ENCODE data around the gene CALR. TPM values are rescaled to one million over a fixed set of nuclear protein-coding genes. Genes with fewer than 3 reads are reported as not detected.
"Not testable (repeated sequence)": the region's sequence is repeated elsewhere in the genome, so short reads cannot be mapped to it uniquely, and the experiment has no call there.

CALR gene
- total RNA-seq, 4 donors from 2014 or later, result 262 to 577 (median 513) TPM

- Histone ChIP-seq H3K27ac (peak overlapping the region; percentile 64 to 88 (median 84)), H3K4me1 (peaks cover 21 to 32% (median 22%) of the 10 kb centered on the region in 3 donors), H3K4me3 (peak overlapping the region in 3 of 4 donors; percentile 29 to 54 (median 35)), H3K9me3 (no peaks in the 10 kb centered on the region), H3K27me3 (no peaks in the 10 kb centered on the region), H3K36me3 (no peaks in the 10 kb centered on the region)
- 4 to 26% methylated on average over 9 to 15 of the region's 22 CpGs for WGBS, 2 donors
- intact Hi-C loops (cut with DNase I), result no loop called here
- TF ChIP-seq CTCF (IDR thresholded peaks at IDR 0.05) (no peak), POLR2A (IDR thresholded peaks at IDR 0.05) (no peak)
- no peak for DNase-seq
Measured at GRCh38 chr19:12913011-12913561, 25.3 kb upstream of the CALR start.

GRCh38 chr19:12913851-12914690 lies 24.3 kb upstream of the CALR start:
- 37 to 52% methylated on average over 9 to 11 of the region's 12 CpGs for WGBS, 2 donors

GRCh38 chr19:12915860-12916259 lies 22.5 kb upstream of the CALR start:
- H3K4me3 ChIP-seq; intact Hi-C loops (cut with DNase I); H3K27ac ChIP-seq; H3K27me3 ChIP-seq; DNase-seq; H3K9me3 ChIP-seq; H3K36me3 ChIP-seq: not testable (repeated sequence)
- H3K4me1 ChIP-seq, result peaks cover 21 to 45% (median 26%) of the 10 kb centered on the region in 3 donors
- 81 to 100% methylated on average over 3 to 4 of the region's 4 CpGs for WGBS, 2 donors

More at GRCh38 chr19:12913851-12914690, 24.3 kb upstream of the CALR start:
- TF ChIP-seq POLR2A (IDR thresholded peaks at IDR 0.05) (no peak), CTCF (IDR thresholded peaks at IDR 0.05) (no peak)
- H3K27ac ChIP-seq, result peak overlapping the region; percentile 64 to 88 (median 84)
- H3K36me3 ChIP-seq, result no peaks in the 10 kb centered on the region
- intact Hi-C loops (cut with DNase I), result no loop called here
- no peak overlapping the region for H3K4me3 ChIP-seq
- peaks cover 21 to 37% (median 26%) of the 10 kb centered on the region in 3 donors for H3K4me1 ChIP-seq
- no peak for DNase-seq
- no peaks in the 10 kb centered on the region for H3K9me3 ChIP-seq
- H3K27me3 ChIP-seq, result no peaks in the 10 kb centered on the region

- H3K4me1 ChIP-seq, result peaks cover 9 to 28% (median 13%) of the 10 kb centered on the region in 3 donors
- WGBS, 2 donors, result 88% methylated on average over 7 to 13 of the region's 14 CpGs
- no peak for DNase-seq
- H3K4me3 ChIP-seq, result no peak overlapping the region
- no peaks in the 10 kb centered on the region for H3K9me3 ChIP-seq
- H3K36me3 ChIP-seq, result peaks cover under 1 to 13% (median 2%) of the 10 kb centered on the region in 3 donors
- TF ChIP-seq CTCF (IDR thresholded peaks at IDR 0.05) (no peak), POLR2A (IDR thresholded peaks at IDR 0.05) (no peak)
- H3K27me3 ChIP-seq, result no peaks in the 10 kb centered on the region
- intact Hi-C loops (cut with DNase I), result no loop called here
- H3K27ac ChIP-seq, result no peak overlapping the region
Measured at GRCh38 chr19:12918253-12918652, 20.2 kb upstream of the CALR start.

GRCh38 chr19:12921047-12921446 lies 17.4 kb upstream of the CALR start:
- WGBS, 2 donors, result 39 to 45% methylated on average over 2 to 3 of the region's 3 CpGs
- DNase-seq, result no peak
- Histone ChIP-seq H3K36me3 (peaks cover 26 to 41% (median 26%) of the 10 kb centered on the region in 3 donors), H3K27ac (no peak overlapping the region), H3K4me3 (no peak overlapping the region), H3K4me1 (peaks cover 0 to 12% (median 3%) of the 10 kb centered on the region in 3 donors), H3K27me3 (no peaks in the 10 kb centered on the region), H3K9me3 (no peaks in the 10 kb centered on the region)
- intact Hi-C loops (cut with DNase I), result no loop called here
- TF ChIP-seq POLR2A (IDR thresholded peaks at IDR 0.05), result no peak

- Histone ChIP-seq H3K36me3 (peaks cover 28 to 60% (median 43%) of the 10 kb centered on the region in 3 donors), H3K27ac (no peak overlapping the region), H3K4me1 (peaks cover 0 to 12% (median 3%) of the 10 kb centered on the region in 3 donors), H3K9me3 (no peaks in the 10 kb centered on the region), H3K27me3 (no peaks in the 10 kb centered on the region), H3K4me3 (no peak overlapping the region)
- intact Hi-C loops (cut with DNase I), result no loop called here
- TF ChIP-seq POLR2A (IDR thresholded peaks at IDR 0.05) (no peak), CTCF (IDR thresholded peaks at IDR 0.05) (no peak)
- WGBS, 2 donors, result 94 to 96% methylated on average over 4 of the region's 4 CpGs
- no peak for DNase-seq
Measured at GRCh38 chr19:12922959-12923358, 15.4 kb upstream of the CALR start.
